ENCODE measurements around the gene HYLS1.
"Not testable (repeated sequence)": the region's sequence is repeated elsewhere in the genome, so short reads cannot be mapped to it uniquely, and the experiment has no call there.

HYLS1 gene

GRCh38 chr11:125904678-125905077 is 17.2 kb downstream of the HYLS1 start:
- no peak overlapping the region for H2AFZ ChIP-seq (ENCODE audit: low read length)
- H3K9me3 ChIP-seq (replicated peaks; ENCODE audit: insufficient read depth, low read length), result no peaks in the 10 kb centered on the region
- TF ChIP-seq EZH2phosphoT487 (IDR thresholded peaks at IDR 0.05; ENCODE audit: low read length), result no peak
- no peak for TF ChIP-seq EZH2 (optimal IDR thresholded peaks at IDR 0.05; ENCODE audit: low read depth, low read length)
- TF ChIP-seq CTCF (IDR thresholded peaks at IDR 0.05; ENCODE audit: low read length), result no peak
- no peak overlapping the region for H3K9ac ChIP-seq (ENCODE audit: low read length)
- peaks cover 3% of the 10 kb centered on the region; the same call in 1 of the 2 replicates for H3K36me3 ChIP-seq (replicated peaks; ENCODE audit: insufficient read depth, low read length)
- no peak overlapping the region for H3K4me3 ChIP-seq (ENCODE audit: low read length)
- peaks cover 11% of the 10 kb centered on the region for H3F3A ChIP-seq (ENCODE audit: insufficient read depth, low read length)
- no peak overlapping the region for H3K27ac ChIP-seq (ENCODE audit: low read length)
- peaks cover 30% of the 10 kb centered on the region for H3K79me2 ChIP-seq (ENCODE audit: low read length)
- H3K4me1 ChIP-seq (ENCODE audit: low read length), result no peaks in the 10 kb centered on the region; the same call in 1 of the 2 replicates
- no peak for DNase-seq
- H3K27me3 ChIP-seq (replicated peaks; ENCODE audit: insufficient read depth, low read length), result peaks cover 10% of the 10 kb centered on the region; the same call in 1 of the 2 replicates
- H4K20me1 ChIP-seq (ENCODE audit: insufficient read depth, low read length), result no peaks in the 10 kb centered on the region
- H3K9me2 ChIP-seq (replicated peaks; ENCODE audit: insufficient read depth, low read length), result no peaks in the 10 kb centered on the region
- H3K4me2 ChIP-seq (ENCODE audit: low read depth, low read length), result no peak overlapping the region

- TF ChIP-seq EZH2 (optimal IDR thresholded peaks at IDR 0.05; ENCODE audit: low read depth, low read length) (no peak), CTCF (IDR thresholded peaks at IDR 0.05; ENCODE audit: low read length) (no peak), EZH2phosphoT487 (IDR thresholded peaks at IDR 0.05; ENCODE audit: low read length) (no peak)
- Histone ChIP-seq H3K9me3 (replicated peaks; ENCODE audit: insufficient read depth, low read length) (no peaks in the 10 kb centered on the region), H3K36me3 (replicated peaks; ENCODE audit: insufficient read depth, low read length) (no peaks in the 10 kb centered on the region), H3K4me2 (ENCODE audit: low read depth, low read length) (no peak overlapping the region), H3K79me2 (ENCODE audit: low read length) (no peaks in the 10 kb centered on the region), H3F3A (ENCODE audit: insufficient read depth, low read length) (no peaks in the 10 kb centered on the region), H2AFZ (ENCODE audit: low read length) (no peak overlapping the region), H3K27ac (ENCODE audit: low read length) (no peak overlapping the region), H4K20me1 (ENCODE audit: insufficient read depth, low read length) (no peaks in the 10 kb centered on the region), H3K27me3 (replicated peaks; ENCODE audit: insufficient read depth, low read length) (peaks cover 4% of the 10 kb centered on the region; the same call in 1 of the 2 replicates), H3K4me3 (ENCODE audit: low read length) (no peak overlapping the region), H3K9ac (ENCODE audit: low read length) (no peak overlapping the region), H3K9me2 (replicated peaks; ENCODE audit: insufficient read depth, low read length) (no peaks in the 10 kb centered on the region), H3K4me1 (ENCODE audit: low read length) (no peaks in the 10 kb centered on the region)
- no peak for DNase-seq
Observed at GRCh38 chr11:125910226-125910849, 22.9 kb downstream of the HYLS1 start.

DNA sequence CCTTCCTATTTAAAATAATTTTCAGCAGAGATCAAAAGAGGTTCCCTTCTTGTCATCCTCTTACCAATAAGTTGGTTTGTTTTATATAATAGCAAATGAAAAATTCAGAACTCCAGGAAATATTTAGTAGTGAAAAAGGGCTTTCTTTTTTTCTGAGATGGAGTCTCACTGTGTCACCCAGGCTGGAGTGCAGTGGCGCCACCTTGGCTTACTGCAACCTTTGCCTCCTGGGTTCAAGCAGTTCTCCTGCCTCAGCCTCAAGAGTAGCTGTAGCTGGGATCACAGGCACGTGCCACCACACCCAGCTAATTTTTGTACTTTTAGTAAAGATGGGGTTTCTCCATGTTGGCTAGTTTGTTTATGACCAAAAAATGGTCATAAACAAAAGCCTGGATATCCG is 27.1 kb downstream of the HYLS1 start:
- DNase-seq; H3K27ac ChIP-seq (ENCODE audit: low read length); H3K36me3 ChIP-seq (replicated peaks; ENCODE audit: insufficient read depth, low read length); H3K4me2 ChIP-seq (ENCODE audit: low read depth, low read length); H3K4me1 ChIP-seq (ENCODE audit: low read length); H2AFZ ChIP-seq (ENCODE audit: low read length); H4K20me1 ChIP-seq (ENCODE audit: insufficient read depth, low read length); H3K9me2 ChIP-seq (replicated peaks; ENCODE audit: insufficient read depth, low read length); H3K79me2 ChIP-seq (ENCODE audit: low read length); H3K27me3 ChIP-seq (replicated peaks; ENCODE audit: insufficient read depth, low read length); H3K9me3 ChIP-seq (replicated peaks; ENCODE audit: insufficient read depth, low read length); H3K9ac ChIP-seq (ENCODE audit: low read length); H3F3A ChIP-seq (ENCODE audit: insufficient read depth, low read length); H3K4me3 ChIP-seq (ENCODE audit: low read length): not testable (repeated sequence)

- Histone ChIP-seq H3K4me2 (ENCODE audit: low read depth, low read length) (no peak overlapping the region), H3K27ac (ENCODE audit: low read length) (no peak overlapping the region), H3K36me3 (replicated peaks; ENCODE audit: insufficient read depth, low read length) (no peaks in the 10 kb centered on the region), H3K4me1 (ENCODE audit: low read length) (no peaks in the 10 kb centered on the region), H4K20me1 (ENCODE audit: insufficient read depth, low read length) (no peaks in the 10 kb centered on the region), H3K79me2 (ENCODE audit: low read length) (no peaks in the 10 kb centered on the region), H3F3A (ENCODE audit: insufficient read depth, low read length) (no peaks in the 10 kb centered on the region), H3K4me3 (ENCODE audit: low read length) (no peak overlapping the region), H2AFZ (ENCODE audit: low read length) (no peak overlapping the region), H3K9me3 (replicated peaks; ENCODE audit: insufficient read depth, low read length) (no peaks in the 10 kb centered on the region), H3K27me3 (replicated peaks; ENCODE audit: insufficient read depth, low read length) (no peaks in the 10 kb centered on the region), H3K9ac (ENCODE audit: low read length) (no peak overlapping the region), H3K9me2 (replicated peaks; ENCODE audit: insufficient read depth, low read length) (no peaks in the 10 kb centered on the region)
- DNase-seq, result no peak
- TF ChIP-seq EZH2phosphoT487 (IDR thresholded peaks at IDR 0.05; ENCODE audit: low read length), result no peak
- no peak for TF ChIP-seq EZH2 (optimal IDR thresholded peaks at IDR 0.05; ENCODE audit: low read depth, low read length)
- TF ChIP-seq CTCF (IDR thresholded peaks at IDR 0.05; ENCODE audit: low read length), result no peak
Observed at GRCh38 chr11:125916683-125917347, 29.3 kb downstream of the HYLS1 start.

All from MM.1S (cell line).